ENCODE data around the gene RAP1GAP2. TPM values are rescaled to one million over a fixed set of nuclear protein-coding genes. Genes with fewer than 3 reads are reported as not detected.
A peak's percentile ranks its signal among the peaks of the same experiment; 100 is the strongest.

The RAP1GAP2 gene
- polyA plus RNA-seq, 3 donors, result 1.5 to 48.4 (median 6.1) TPM

GRCh38 chr17:2805961-2806360 lies 9.7 kb downstream of the RAP1GAP2 start:
- Histone ChIP-seq H3K4me3 (replicated peaks in 1 of 3; ENCODE audit: low read depth in 2 of 3, low read length in 3 of 3) (no peak overlapping the region), H3K4me1 (ENCODE audit: control insufficient read depth in 1 of 2, insufficient read depth in 2 of 2, low read length in 2 of 2) (peaks cover 16 to 26% of the 10 kb centered on the region in 2 donors), H3K27ac (ENCODE audit: low read depth in 1 of 2, low read length in 2 of 2) (no peak overlapping the region), H3K9ac (ENCODE audit: insufficient read depth, low read length, poor library complexity, severe bottlenecking) (no peak overlapping the region), H2AFZ (ENCODE audit: insufficient read depth, low read depth, low read length, poor library complexity, severe bottlenecking) (no peak overlapping the region), H3K79me2 (ENCODE audit: insufficient read depth, low read length) (peaks cover 81% of the 10 kb centered on the region), H3K4me2 (replicated peaks; ENCODE audit: extremely low read depth, low read length, poor library complexity, severe bottlenecking) (no peak overlapping the region), H4K20me1 (ENCODE audit: insufficient read depth, low read length) (peaks cover 97% of the 10 kb centered on the region), H3K36me3 (replicated peaks in 1 of 2; ENCODE audit: control insufficient read depth in 1 of 2, insufficient read depth in 2 of 2, low read length in 2 of 2) (peaks cover 58 to 79% of the 10 kb centered on the region in 2 donors), H3K9me3 (replicated peaks in 1 of 2; ENCODE audit: control insufficient read depth in 1 of 2, insufficient read depth in 1 of 2, low read length in 2 of 2) (no peaks in the 10 kb centered on the region), H3K27me3 (ENCODE audit: control insufficient read depth in 2 of 2, insufficient read depth in 2 of 2, low read length in 2 of 2) (no peaks in the 10 kb centered on the region)
- peaks cover 61 to 75% of the 10 kb centered on the region in 2 donors for H3K36me3 Mint-ChIP-seq
- peaks cover 37% of the 10 kb centered on the region for H3K4me1 Mint-ChIP-seq
- no peak overlapping the region for H3K4me3 Mint-ChIP-seq
- 90% methylated on average over 2 of the region's 3 CpGs for WGBS (ENCODE audit: insufficient coverage)
- no peak for TF ChIP-seq CTCF (IDR thresholded peaks at IDR 0.05)
- no peak for DNase-seq
- no peak overlapping the region for H3K27ac Mint-ChIP-seq
- H3K27me3 Mint-ChIP-seq (ENCODE audit: low read depth in 3 of 3), result peaks cover 0 to 2% (median 1%) of the 10 kb centered on the region in 3 donors
- peaks cover 0 to 5% (median 2%) of the 10 kb centered on the region in 7 donors for H3K9me3 Mint-ChIP-seq
- intact Hi-C loops (cut with micrococcal nuclease), result no loop called here

GRCh38 chr17:2808367-2809335 lies 12.4 kb downstream of the RAP1GAP2 start:
- Histone ChIP-seq H3K36me3 (replicated peaks in 1 of 2; ENCODE audit: control insufficient read depth in 1 of 2, insufficient read depth in 2 of 2, low read length in 2 of 2) (peaks cover 52 to 62% of the 10 kb centered on the region in 2 donors), H3K27ac (ENCODE audit: low read depth in 1 of 2, low read length in 2 of 2) (no peak overlapping the region), H3K27me3 (ENCODE audit: control insufficient read depth in 2 of 2, insufficient read depth in 2 of 2, low read length in 2 of 2) (no peaks in the 10 kb centered on the region), H3K79me2 (ENCODE audit: insufficient read depth, low read length) (peaks cover 86% of the 10 kb centered on the region), H2AFZ (ENCODE audit: insufficient read depth, low read depth, low read length, poor library complexity, severe bottlenecking) (no peak overlapping the region), H3K4me3 (replicated peaks in 1 of 3; ENCODE audit: low read depth in 2 of 3, low read length in 3 of 3) (no peak overlapping the region), H3K9ac (ENCODE audit: insufficient read depth, low read length, poor library complexity, severe bottlenecking) (no peak overlapping the region), H3K4me2 (replicated peaks; ENCODE audit: extremely low read depth, low read length, poor library complexity, severe bottlenecking) (no peak overlapping the region), H3K9me3 (replicated peaks in 1 of 2; ENCODE audit: control insufficient read depth in 1 of 2, insufficient read depth in 1 of 2, low read length in 2 of 2) (no peaks in the 10 kb centered on the region), H3K4me1 (ENCODE audit: control insufficient read depth in 1 of 2, insufficient read depth in 2 of 2, low read length in 2 of 2) (peaks cover 19 to 30% of the 10 kb centered on the region in 2 donors), H4K20me1 (ENCODE audit: insufficient read depth, low read length) (peaks cover 97% of the 10 kb centered on the region)
- peaks cover 54 to 74% of the 10 kb centered on the region in 2 donors for H3K36me3 Mint-ChIP-seq
- no peak for DNase-seq
- H3K27me3 Mint-ChIP-seq (ENCODE audit: low read depth in 3 of 3), result peaks cover 0 to 2% (median 1%) of the 10 kb centered on the region in 3 donors
- peaks cover 42% of the 10 kb centered on the region for H3K4me1 Mint-ChIP-seq
- TF ChIP-seq CTCF (IDR thresholded peaks at IDR 0.05), result no peak
- intact Hi-C loops (cut with micrococcal nuclease), result no loop called here
- WGBS (ENCODE audit: insufficient coverage), result 96% methylated on average over 28 of the region's 30 CpGs
- no peak overlapping the region for H3K4me3 Mint-ChIP-seq
- peak overlapping the region in 2 of 7 donors; percentile 24 to 37 for H3K27ac Mint-ChIP-seq
- peaks cover 0 to under 1% (median 0%) of the 10 kb centered on the region in 7 donors for H3K9me3 Mint-ChIP-seq

Measured in CD14-positive monocyte (primary cell).